Suprapubic skin (tissue), 4 donors: ENCODE data around the gene RASA3. TPM values are rescaled to one million over a fixed set of nuclear protein-coding genes. Genes with fewer than 3 reads are reported as not detected.
"Not testable (repeated sequence)": the region's sequence is repeated elsewhere in the genome, so short reads cannot be mapped to it uniquely, and the experiment has no call there.

Experiments used
- DNase-seq, 2 donors: peaks; one replicate each; pipeline ENCODE4 v3.0.0-alpha.2; 2019; ENCODE audit warnings: low spot score in 2 of 2
- H3K27ac ChIP-seq: fragments of 200-600 bp; sonication (generic); one replicate; pipeline ENCODE4 v1.5.1; 2019
- H3K27me3 ChIP-seq: fragments of 200-600 bp; sonication (generic); one replicate; pipeline ENCODE4 v1.5.1; 2019
- H3K36me3 ChIP-seq: fragments of 200-600 bp; sonication (generic); one replicate; pipeline ENCODE4 v1.5.1; 2019
- H3K4me1 ChIP-seq: fragments of 200-600 bp; sonication (generic); one replicate; pipeline ENCODE4 v1.5.1; 2019
- H3K4me3 ChIP-seq: fragments of 200-600 bp; sonication (generic); one replicate; pipeline ENCODE4 v1.5.1; 2019; ENCODE audit warnings: mild to moderate bottlenecking
- H3K9me3 ChIP-seq: fragments of 200-600 bp; sonication (generic); one replicate; pipeline ENCODE4 v1.5.1; 2019
- CTCF ChIP-seq, 2 donors: fragments of 200-600 bp in 1 of 2; fragments of 450-650 bp in 1 of 2; sonication (generic) in 1 of 2; IDR thresholded peaks; one replicate each; pipeline ENCODE4 v1.5.1; 2016 to 2019; ENCODE audit warnings: antibody characterized with exemption in 2 of 2, mild to moderate bottlenecking in 1 of 2, moderate library complexity in 1 of 2
- EP300 ChIP-seq: sonication (generic); formaldehyde crosslinking; IDR thresholded peaks from one replicate; pipeline ENCODE4 v1.6.1; 2017; ENCODE audit warnings: antibody characterized with exemption
- POLR2A ChIP-seq, 2 donors: fragments of 450-650 bp; IDR thresholded peaks; one replicate each; pipeline ENCODE4 v1.6.1; 2017; ENCODE audit warnings: antibody characterized with exemption in 2 of 2, mild to moderate bottlenecking in 2 of 2, moderate library complexity in 2 of 2
- POLR2AphosphoS5 ChIP-seq, 3 donors: sonication (generic); formaldehyde crosslinking; IDR thresholded peaks; one replicate each; pipeline ENCODE4 v1.6.1; 2017; ENCODE audit warnings: antibody characterized with exemption in 3 of 3
- WGBS: methylation state at CpG from one replicate; pipeline ENCODE4 v1.1.5; 2018; 5-methylcytosine and 5-hydroxymethylcytosine counted together
- total RNA-seq, 4 donors: library from RNA; depleted of rRNA; stranded (reverse); fragments of >200 nt; gene quantifications; one replicate each; pipeline ENCODE4 v1.1.0, GENCODE V29; 2016

The RASA3 gene
- total RNA-seq, 4 donors from 2014 or later: 15.3 to 37.1 (median 16.4) TPM

DNA sequence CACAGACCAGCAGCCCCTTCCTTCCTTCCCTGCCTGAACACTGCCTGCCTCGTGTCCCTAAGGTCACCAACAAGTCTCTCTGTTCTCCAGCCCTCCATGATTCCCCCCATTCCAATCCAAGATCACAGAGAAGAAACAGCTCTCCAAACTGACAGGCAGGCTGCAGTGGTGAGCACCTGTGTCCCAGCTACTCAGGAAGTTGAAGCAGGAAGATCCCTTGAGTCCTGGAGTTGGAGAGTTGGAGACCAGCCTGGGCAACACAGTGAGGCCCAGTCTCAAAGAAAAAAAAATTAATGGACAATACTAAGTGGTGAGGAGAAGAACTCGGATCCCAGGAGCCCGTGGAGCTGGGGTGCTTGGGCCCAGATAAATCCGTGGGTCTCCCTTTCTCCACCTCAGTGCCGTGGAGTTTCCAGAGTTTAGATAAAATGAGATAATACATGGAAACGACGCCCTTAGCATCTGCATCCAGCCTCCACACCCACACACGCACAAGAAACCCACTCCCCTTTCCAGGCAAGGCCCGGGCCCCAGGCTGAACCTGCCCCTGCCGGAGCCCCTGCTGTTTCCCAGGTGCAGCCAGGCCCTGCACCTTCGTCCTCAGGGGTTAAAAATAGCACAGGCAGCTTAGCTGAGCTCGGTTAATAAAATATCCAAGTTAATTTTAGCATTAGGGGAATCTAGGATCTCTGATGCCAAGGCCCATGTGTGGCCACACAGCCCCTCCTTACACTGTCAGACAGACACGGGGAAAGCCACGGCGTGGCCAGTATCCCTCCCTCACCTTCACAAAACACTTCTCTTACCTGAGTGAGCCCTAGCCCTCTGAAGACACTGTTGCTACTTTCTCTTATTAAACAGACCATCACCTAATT lies 4.7 kb downstream of the RASA3 start:
- Histone ChIP-seq H3K36me3 (no peaks in the 10 kb centered on the region), H3K4me3 (no peak overlapping the region), H3K4me1 (peaks cover 50% of the 10 kb centered on the region), H3K9me3 (no peaks in the 10 kb centered on the region), H3K27ac (no peak overlapping the region), H3K27me3 (no peaks in the 10 kb centered on the region)
- DNase-seq: no peak
- TF ChIP-seq POLR2A (IDR thresholded peaks at IDR 0.05): no peak
- no peak for TF ChIP-seq EP300
- TF ChIP-seq POLR2AphosphoS5 (IDR thresholded peaks at IDR 0.05): no peak
- TF ChIP-seq CTCF (IDR thresholded peaks at IDR 0.05): no peak
- 70% methylated on average over 15 of the region's 15 CpGs for WGBS

DNA sequence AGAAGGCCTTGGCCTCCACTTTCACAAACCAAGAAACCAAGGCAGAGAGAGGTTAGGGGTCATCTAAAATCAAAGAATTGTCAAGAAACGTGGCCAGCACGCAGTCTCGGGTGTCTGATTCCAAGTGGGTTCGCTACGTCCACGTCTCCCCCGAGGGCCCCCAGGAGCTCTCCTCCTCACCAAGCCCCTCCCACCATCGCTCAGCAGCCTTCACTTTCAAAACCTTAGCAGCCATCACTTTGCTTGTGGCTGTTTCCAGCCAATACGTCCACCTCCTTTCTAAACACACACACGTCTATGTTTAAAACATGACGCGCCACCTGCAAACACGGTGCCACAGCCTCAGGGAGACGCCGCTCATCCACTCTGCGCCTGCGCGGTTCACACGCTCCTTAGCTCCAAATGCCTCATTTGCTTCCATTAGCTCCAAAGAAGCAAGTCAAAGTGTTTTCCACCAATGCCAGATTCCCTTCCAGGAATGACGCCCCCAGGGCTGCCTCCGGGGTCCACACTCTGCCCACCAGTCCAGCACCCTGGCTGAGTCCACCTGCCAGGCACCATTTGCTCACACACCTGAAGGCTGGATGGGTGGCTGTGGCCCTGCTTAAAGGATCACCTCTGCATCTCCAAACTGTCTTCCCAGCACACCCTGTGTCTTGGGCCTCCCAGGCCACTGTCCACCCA lies 5.5 kb downstream of the RASA3 start:
- no peak overlapping the region for H3K4me3 ChIP-seq
- H3K4me1 ChIP-seq: peaks cover 47% of the 10 kb centered on the region
- TF ChIP-seq CTCF (IDR thresholded peaks at IDR 0.05) (no peak), EP300 (no peak), POLR2AphosphoS5 (IDR thresholded peaks at IDR 0.05) (no peak), POLR2A (IDR thresholded peaks at IDR 0.05) (no peak)
- DNase-seq: no peak
- no peak overlapping the region for H3K27ac ChIP-seq
- H3K27me3 ChIP-seq: no peaks in the 10 kb centered on the region
- 90% methylated on average over 21 of the region's 21 CpGs for WGBS
- no peaks in the 10 kb centered on the region for H3K9me3 ChIP-seq
- no peaks in the 10 kb centered on the region for H3K36me3 ChIP-seq

DNA sequence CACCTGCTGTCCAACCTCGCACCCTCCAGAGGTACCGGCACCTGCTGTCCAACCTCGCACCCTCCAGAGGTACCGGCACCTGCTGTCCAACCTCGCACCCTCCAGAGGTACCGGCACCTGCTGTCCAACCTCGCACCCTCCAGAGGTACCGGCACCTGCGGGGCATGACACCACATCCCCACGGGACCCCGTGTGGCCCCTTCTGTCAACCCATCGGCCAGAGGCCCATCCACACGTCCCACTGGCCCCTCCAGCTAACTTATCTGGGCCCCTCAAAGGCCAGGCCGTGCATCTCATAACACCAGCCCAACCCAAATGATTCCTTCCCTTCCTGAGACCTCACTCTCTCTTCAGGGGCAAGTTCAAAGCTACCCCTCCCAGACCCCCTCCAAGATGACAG lies 6.3 kb downstream of the RASA3 start:
- not testable (repeated sequence) for H3K4me3 ChIP-seq, DNase-seq, H3K36me3 ChIP-seq, H3K27ac ChIP-seq, H3K27me3 ChIP-seq, H3K9me3 ChIP-seq
- WGBS: 92% methylated on average over 14 of the region's 14 CpGs
- H3K4me1 ChIP-seq: peaks cover 38% of the 10 kb centered on the region

- Histone ChIP-seq H3K4me1 (peaks cover 38% of the 10 kb centered on the region), H3K9me3 (no peaks in the 10 kb centered on the region), H3K27ac (no peak overlapping the region), H3K4me3 (no peak overlapping the region), H3K27me3 (no peaks in the 10 kb centered on the region), H3K36me3 (no peaks in the 10 kb centered on the region)
- WGBS: 93% methylated on average over 17 of the region's 19 CpGs
- TF ChIP-seq EP300: no peak
- DNase-seq: no peak
Measured at GRCh38 chr13:114125589-114125988, 6.8 kb downstream of the RASA3 start.

- WGBS: 64% methylated on average over 9 of the region's 9 CpGs
- no peaks in the 10 kb centered on the region for H3K27me3 ChIP-seq
Measured at GRCh38 chr13:114124921-114125320, 7.5 kb downstream of the RASA3 start.

More at GRCh38 chr13:114124921-114125320, 7.5 kb downstream of the RASA3 start:
- no peaks in the 10 kb centered on the region for H3K36me3 ChIP-seq
- H3K4me1 ChIP-seq: peaks cover 33% of the 10 kb centered on the region
- DNase-seq: no peak
- H3K27ac ChIP-seq: no peak overlapping the region
- TF ChIP-seq EP300 (no peak), POLR2AphosphoS5 (IDR thresholded peaks at IDR 0.05) (no peak), CTCF (IDR thresholded peaks at IDR 0.05) (no peak), POLR2A (IDR thresholded peaks at IDR 0.05) (no peak)
- H3K4me3 ChIP-seq: no peak overlapping the region
- H3K9me3 ChIP-seq: no peaks in the 10 kb centered on the region
